Measurements from ENCODE around the gene TMEM131L. TPM values are rescaled to one million over a fixed set of nuclear protein-coding genes. Genes with fewer than 3 reads are reported as not detected.

Gene TMEM131L
- total RNA-seq, 1 donor from 2014 or later = 14.1 TPM

- Histone ChIP-seq H3K27ac (no peak overlapping the region), H3K9me3 (no peaks in the 10 kb centered on the region), H3K4me1 (peaks cover 31% of the 10 kb centered on the region), H3K27me3 (no peaks in the 10 kb centered on the region), H3K36me3 (no peaks in the 10 kb centered on the region), H3K4me3 (no peak overlapping the region)
- no peak for DNase-seq
- no peak for ATAC-seq
- TF ChIP-seq CTCF (IDR thresholded peaks at IDR 0.05) = no peak
- intact Hi-C loops (cut with DNase I) = no loop called here
Observed at GRCh38 chr4:153535772-153536513, 69.8 kb downstream of the TMEM131L start.

GRCh38 chr4:153537493-153537960, 71.4 kb downstream of the TMEM131L start:
- no peak for TF ChIP-seq CTCF (IDR thresholded peaks at IDR 0.05)
- H3K27ac ChIP-seq = no peak overlapping the region
- no peaks in the 10 kb centered on the region for H3K9me3 ChIP-seq
- DNase-seq (no peak), ATAC-seq (no peak)
- peaks cover 20% of the 10 kb centered on the region for H3K4me1 ChIP-seq
- intact Hi-C loops (cut with DNase I) = no loop called here
- no peaks in the 10 kb centered on the region for H3K36me3 ChIP-seq
- no peak overlapping the region for H3K4me3 ChIP-seq
- H3K27me3 ChIP-seq = no peaks in the 10 kb centered on the region

DNA sequence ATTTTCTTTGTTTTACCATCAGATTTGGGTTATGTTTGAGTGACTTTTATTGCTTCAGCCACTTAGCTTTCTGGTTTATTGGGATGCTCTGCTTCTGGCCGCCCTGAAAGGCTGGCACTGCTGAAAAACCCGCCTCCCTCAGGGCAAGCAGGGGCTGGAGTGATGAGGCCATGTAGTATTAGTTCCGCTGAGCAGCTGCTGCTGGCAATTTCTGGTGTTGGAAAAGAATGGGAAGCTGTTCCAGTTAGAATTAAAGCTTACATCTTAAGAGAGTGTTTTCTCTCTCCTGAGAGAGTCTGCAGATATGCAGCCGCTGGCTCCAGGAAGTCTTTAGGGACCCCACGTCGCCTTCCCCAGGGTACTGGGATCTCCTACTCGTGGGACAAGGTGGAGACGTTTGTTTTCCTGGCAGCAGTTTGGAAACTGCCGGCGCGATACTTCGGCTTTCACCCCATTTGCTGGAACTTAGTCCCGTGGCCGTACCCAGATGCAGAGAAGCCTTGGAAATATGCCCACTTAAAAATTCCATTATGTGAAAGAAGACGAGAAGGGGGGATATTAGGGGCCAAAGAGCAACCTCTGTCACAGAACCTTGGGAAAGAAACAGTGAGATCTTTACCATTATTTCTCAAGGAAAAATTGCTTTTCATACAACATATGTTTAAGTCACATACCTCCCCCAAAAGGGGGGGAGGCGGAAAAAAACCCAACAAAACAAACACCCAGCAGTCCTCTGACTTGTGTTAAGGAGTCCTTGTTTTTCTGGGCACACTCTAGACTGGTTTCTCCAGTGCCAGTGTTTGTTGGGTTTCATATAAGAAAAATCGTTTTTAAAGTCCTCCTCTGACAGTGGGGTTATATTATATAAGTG, 72.6 kb downstream of the TMEM131L start:
- no peak for DNase-seq
- Histone ChIP-seq H3K27me3 (no peaks in the 10 kb centered on the region), H3K4me1 (peaks cover 20% of the 10 kb centered on the region), H3K9me3 (no peaks in the 10 kb centered on the region), H3K27ac (peak overlapping the region; percentile 32), H3K4me3 (peak overlapping the region; percentile 32), H3K36me3 (no peaks in the 10 kb centered on the region)
- peak; percentile 73 for ATAC-seq
- no peak for TF ChIP-seq CTCF (IDR thresholded peaks at IDR 0.05)
- intact Hi-C loops (cut with DNase I) = no loop called here

- TF ChIP-seq CTCF (IDR thresholded peaks at IDR 0.05) = no peak
- Histone ChIP-seq H3K9me3 (no peaks in the 10 kb centered on the region), H3K4me3 (no peak overlapping the region), H3K27me3 (no peaks in the 10 kb centered on the region), H3K27ac (no peak overlapping the region), H3K36me3 (no peaks in the 10 kb centered on the region), H3K4me1 (peaks cover 20% of the 10 kb centered on the region)
- ATAC-seq (no peak), DNase-seq (no peak)
- intact Hi-C loops (cut with DNase I) = no loop called here
Observed at GRCh38 chr4:153539422-153539821, 73.3 kb downstream of the TMEM131L start.

DNA sequence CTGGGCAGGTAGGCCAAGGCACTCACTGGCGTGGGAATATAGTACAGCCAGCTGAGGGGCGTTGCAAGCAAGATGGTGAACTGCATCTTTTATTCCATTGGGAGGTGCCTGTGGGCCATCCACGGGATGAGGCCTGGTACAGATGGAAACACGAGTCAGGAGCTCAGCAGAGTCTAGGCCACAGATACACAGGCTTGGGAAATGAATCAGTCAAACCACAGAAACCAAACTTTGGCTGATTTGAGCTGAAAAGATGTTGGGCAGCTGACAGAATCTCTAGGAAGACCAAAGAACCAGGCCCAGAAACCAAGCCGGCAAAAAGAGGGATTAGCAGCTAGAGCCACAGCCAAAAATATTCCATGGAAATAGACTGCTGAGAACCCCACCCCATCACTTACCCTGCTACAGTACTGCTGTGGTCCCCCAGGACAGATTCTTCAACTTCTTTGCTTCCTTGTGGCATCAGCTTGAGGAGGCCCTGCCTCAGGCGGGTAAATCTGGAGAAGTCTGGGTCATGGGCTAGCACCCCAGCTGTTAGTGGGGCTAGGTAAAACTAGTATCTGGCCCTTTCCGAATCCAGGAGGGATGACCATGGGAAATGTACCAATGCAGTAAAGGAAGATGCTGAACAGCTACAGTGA, 75.4 kb downstream of the TMEM131L start:
- intact Hi-C loops (cut with DNase I) = no loop called here
- DNase-seq (no peak), ATAC-seq (no peak)
- Histone ChIP-seq H3K27ac (no peak overlapping the region), H3K4me3 (no peak overlapping the region), H3K4me1 (peaks cover 10% of the 10 kb centered on the region), H3K9me3 (no peaks in the 10 kb centered on the region), H3K27me3 (no peaks in the 10 kb centered on the region), H3K36me3 (no peaks in the 10 kb centered on the region)
- TF ChIP-seq CTCF (IDR thresholded peaks at IDR 0.05) = no peak
